GM21526 (cell line): Measurements from ENCODE around the gene TMEM163.
A peak's percentile ranks its signal among the peaks of the same experiment; 100 is the strongest.
"Not testable (repeated sequence)": the region's sequence is repeated elsewhere in the genome, so short reads cannot be mapped to it uniquely, and the experiment has no call there.

Experiments used
- ATAC-seq: cut with Tn5 transposase; IDR thresholded peaks from one replicate; pipeline ENCODE4 v1.9.1; 2021; ENCODE audit warnings: moderate library complexity; ENCODE audit not compliant: unreplicated experiment, low FRiP score

The TMEM163 gene

DNA sequence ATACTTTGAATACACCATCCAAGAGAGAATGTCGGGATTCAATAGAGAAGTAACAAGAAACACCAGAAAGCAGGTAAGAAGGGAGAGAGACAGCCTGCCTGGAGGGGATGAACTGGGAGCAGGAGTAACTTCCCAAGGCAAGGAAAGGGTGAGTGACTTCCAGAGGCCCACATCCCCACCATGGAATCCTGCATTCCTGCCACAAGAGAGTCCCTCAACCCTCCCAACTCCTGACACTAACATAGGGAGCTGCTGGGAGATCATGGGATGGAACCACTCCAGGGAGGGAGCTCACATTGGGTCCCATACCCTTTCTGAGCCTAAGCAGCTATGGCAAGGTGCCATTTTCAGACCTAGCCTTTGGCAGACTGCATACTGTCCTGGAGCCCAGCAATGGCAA is 5.5 kb upstream of the TMEM163 start:
- no peak for ATAC-seq

- ATAC-seq, result not testable (repeated sequence)
Measured at GRCh38 chr2:134723742-134724141, 4.9 kb upstream of the TMEM163 start.

DNA sequence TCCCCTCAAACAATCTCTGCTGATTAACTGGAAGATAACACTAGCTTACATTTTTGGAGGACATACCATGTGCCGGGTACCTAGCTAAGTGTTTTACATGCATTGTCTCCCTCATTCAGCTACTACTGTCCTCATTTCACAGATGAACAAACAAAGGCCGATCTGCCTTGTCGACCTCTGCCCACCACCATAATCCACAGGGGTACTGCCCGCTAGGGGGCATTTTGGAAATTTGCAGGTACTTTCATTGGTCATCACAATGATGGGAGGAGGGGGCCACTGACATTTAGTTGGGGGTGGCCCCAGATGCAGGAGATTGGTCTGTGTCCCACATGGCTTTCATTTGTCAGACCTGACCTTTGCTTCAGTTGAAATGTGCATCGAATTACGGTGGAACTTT is 3.9 kb upstream of the TMEM163 start:
- no peak for ATAC-seq

- ATAC-seq, result no peak
Measured at GRCh38 chr2:134721596-134721995, 2.8 kb upstream of the TMEM163 start.

DNA sequence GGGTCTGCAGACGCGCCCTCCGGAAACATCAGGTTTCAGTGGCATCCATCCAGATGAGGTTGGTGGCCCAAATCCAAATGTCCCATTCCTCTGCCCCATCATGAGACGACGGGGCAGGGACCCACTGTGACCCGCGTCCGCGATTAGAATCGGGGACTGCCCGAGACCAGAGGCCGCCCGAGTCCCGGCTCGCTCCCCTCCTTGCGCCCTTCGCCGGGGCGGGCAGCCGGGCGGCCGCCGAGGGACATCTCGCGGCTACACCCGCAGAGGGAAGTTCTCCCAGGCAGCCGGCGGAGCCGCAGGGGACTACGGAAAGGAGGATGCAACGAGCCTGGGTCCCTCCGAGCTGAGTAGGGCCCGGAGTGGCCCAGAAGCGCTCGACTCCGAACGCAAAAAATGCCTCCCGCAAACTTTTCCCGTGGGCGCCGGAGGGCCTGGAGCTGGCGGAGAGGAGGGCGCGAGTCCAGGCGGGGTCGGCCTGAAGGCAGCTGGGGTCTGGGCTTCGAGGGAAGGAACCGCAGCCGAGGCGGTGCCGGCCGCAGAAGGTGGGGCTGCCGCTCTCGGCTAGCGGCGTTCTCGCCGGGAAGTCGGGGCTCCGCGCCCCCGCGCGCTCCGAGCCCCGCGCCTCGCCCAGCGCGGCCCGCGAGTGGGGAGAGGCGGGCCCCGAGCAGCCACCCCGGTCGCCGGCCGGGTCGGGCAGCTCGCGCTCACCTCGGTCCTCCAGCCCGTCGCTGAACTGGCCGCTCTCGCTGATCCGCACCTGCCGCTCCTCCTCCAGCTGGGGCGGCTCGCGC is 580 bp downstream of the TMEM163 start:
- peak; percentile 28 for ATAC-seq

DNA sequence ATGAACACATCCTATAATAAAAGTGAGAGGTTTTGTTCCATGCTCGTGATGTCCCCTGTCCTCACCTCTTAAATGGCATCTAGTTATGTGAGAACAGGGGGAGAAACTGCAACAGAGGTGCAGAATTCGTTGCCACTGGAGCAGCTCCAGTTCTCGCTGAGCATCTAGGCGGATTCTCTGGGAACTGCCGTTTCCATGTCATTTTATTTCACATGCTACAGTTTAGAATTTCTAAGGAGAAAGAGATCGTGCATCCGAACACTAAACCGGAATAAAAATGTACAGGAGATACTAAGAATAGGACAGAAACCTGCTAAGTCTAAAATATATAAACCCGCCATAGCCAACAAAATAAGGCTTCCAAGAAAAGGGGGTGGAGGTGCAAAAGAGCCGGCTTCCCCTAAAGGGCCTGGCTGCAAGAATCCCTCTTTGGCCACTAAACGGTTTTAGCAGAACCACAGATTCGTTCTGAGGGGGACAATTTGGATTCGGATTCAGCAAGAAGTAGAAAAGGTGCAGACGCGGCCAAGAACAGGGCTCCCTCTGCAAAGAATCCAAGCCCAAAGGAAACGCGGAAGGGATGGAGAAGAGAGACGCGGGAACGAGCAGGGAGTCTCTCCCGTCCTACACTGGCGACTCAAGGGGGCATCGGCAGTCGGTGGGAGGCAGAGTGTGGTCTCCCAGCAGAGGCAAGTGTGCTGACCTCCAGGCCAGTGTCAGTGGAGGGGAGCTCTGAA is 1.3 kb downstream of the TMEM163 start:
- no peak for ATAC-seq

GRCh38 chr2:134716721-134717243 is 2.0 kb downstream of the TMEM163 start:
- ATAC-seq, result no peak

GRCh38 chr2:134715932-134716643 is 2.7 kb downstream of the TMEM163 start:
- no peak for ATAC-seq

GRCh38 chr2:134714228-134714627 is 4.6 kb downstream of the TMEM163 start:
- ATAC-seq, result no peak

- ATAC-seq, result no peak
Measured at GRCh38 chr2:134713606-134714005, 5.2 kb downstream of the TMEM163 start.

DNA sequence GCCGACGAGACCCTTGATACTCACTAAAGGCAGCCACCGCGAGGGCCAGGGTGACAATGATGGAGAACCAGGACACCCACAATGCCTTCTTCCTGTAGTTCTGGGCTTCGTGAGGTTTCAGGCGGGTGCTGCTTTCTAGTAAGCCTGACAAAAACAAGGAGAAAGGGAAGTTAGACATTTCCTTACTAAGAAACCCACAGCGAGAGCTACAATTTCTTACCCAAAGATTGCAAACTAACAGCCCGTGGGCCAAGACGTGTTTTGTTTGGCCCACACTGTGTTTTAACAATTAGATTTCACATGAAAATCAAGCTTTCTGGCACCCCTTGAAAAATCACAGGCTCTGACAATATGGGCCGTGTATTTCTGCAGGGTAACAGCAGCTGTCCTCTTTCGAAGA is 5.6 kb downstream of the TMEM163 start:
- no peak for ATAC-seq

DNA sequence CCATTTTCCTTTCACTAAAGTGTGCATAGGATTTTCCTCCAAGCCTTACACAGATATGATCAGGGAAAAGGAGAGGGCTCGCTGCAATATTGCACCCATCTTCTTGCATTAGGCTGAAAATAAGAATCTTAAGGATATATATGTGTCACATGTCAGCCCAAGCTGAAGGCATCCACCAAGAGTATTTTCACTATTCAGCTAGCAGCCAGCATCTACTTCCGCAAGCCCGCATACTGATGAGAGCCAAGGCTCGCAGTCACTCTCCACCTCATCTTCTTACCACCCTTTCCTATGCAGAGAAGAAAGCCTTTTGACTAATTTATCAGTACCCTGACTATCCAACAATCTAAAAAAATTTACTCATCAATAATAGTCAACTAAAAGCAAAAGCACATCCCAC is 6.1 kb downstream of the TMEM163 start:
- ATAC-seq, result no peak

GRCh38 chr2:134712299-134712698 is 6.5 kb downstream of the TMEM163 start:
- ATAC-seq, result no peak

GRCh38 chr2:134711692-134712091 is 7.1 kb downstream of the TMEM163 start:
- no peak for ATAC-seq

GRCh38 chr2:134707330-134707676 is 11.5 kb downstream of the TMEM163 start:
- no peak for ATAC-seq

- no peak for ATAC-seq
Measured at GRCh38 chr2:134706587-134707329, 12.0 kb downstream of the TMEM163 start.

GRCh38 chr2:134705861-134706586 is 12.8 kb downstream of the TMEM163 start:
- no peak for ATAC-seq

DNA sequence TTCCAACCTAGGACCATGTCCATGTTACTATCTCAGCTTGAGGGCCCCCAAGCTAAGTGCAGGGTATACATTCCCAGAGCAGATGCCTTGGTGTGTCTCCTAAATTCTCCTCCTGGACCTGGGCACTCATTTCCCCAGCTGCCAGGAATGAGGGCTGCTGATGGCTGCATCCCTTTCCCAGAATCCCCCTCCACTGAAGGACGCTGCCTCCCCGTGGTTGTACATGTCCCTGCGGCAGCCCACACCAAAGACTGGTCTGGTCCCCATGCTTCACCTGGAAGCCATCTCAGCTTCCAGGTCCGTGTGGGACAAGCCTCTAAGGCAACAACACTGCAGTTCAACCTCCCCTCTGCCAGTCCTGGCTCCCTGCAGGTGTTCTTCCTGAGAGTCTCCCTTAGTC is 14.6 kb downstream of the TMEM163 start:
- no peak for ATAC-seq

- no peak for ATAC-seq
Measured at GRCh38 chr2:134703426-134703825, 15.4 kb downstream of the TMEM163 start.

DNA sequence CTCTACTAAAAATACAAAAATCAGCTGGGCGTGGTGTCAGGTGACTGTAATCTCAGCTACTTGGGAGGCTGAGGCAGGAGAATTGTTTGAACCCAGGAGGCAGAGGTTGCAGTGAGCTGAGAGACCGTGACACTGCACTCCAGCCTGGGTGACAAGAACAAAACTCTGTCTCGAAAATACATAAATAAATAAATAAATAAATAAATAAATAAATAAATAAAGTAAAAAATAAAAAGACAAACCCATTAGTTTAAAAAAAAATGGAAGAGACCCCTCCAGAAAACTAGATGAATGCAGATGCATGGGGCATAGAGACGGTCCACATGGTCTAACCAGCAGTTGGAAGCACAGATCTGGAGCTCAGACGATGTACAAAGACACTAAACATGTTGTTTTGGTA is 18.1 kb downstream of the TMEM163 start:
- ATAC-seq, result no peak
